CD4-positive, alpha-beta T cell (primary cell): ENCODE data around the gene LRP2. TPM values are rescaled to one million over a fixed set of nuclear protein-coding genes. Genes with fewer than 3 reads are reported as not detected.

Experiments used
- ATAC-seq: fragments of 200-7000 bp; cut with Tn5 transposase; one replicate; pipeline ENCODE4 v1.10.0; 2022; ENCODE audit warnings: mild to moderate bottlenecking; ENCODE audit not compliant: poor library complexity
- CTCF ChIA-PET: fragments of 350-600 bp; sonication (Branson Sonifier 250); formaldehyde crosslinking; loops from one replicate; lab custom pipeline; 2021; ENCODE audit warnings: antibody characterized with exemption, inconsistent platforms; lab: Charles Lee
- POLR2A ChIA-PET: fragments of 350-600 bp; sonication (Branson Sonifier 250); formaldehyde crosslinking; loops from one replicate; lab custom pipeline; 2021; ENCODE audit warnings: antibody characterized with exemption, inconsistent platforms; lab: Charles Lee
- DNase-seq, 14 experiments: peaks; one replicate each; pipeline ENCODE4 v3.0.0-alpha.2; 2013 to 2020; ENCODE audit warnings: mixed read lengths in 2 of 14
- H3K27ac ChIP-seq, 2 donors: one replicate each; pipeline versions ENCODE4 v1.5.1 to v1.7.0; 2013; ENCODE audit warnings: low read length in 2 of 2, low read depth in 1 of 2, mild to moderate bottlenecking in 1 of 2
- H3K27me3 ChIP-seq, 2 experiments: 1 replicate in 1 of 2; 2 replicates in 1 of 2; pipeline versions ENCODE4 v1.6.1 to v1.7.0; 2013; ENCODE audit warnings: low read length in 2 of 2, control low read depth in 1 of 2, mild to moderate bottlenecking in 1 of 2, moderate library complexity in 1 of 2; ENCODE audit not compliant: insufficient read depth in 2 of 2, control insufficient read depth in 1 of 2
- H3K36me3 ChIP-seq: one replicate; pipeline ENCODE4 v1.6.1; 2013; ENCODE audit warnings: low read length, control low read depth; ENCODE audit not compliant: insufficient read depth
- H3K4me1 ChIP-seq: one replicate; pipeline ENCODE4 v1.6.1; 2013; ENCODE audit warnings: low read length, control low read depth; ENCODE audit not compliant: insufficient read depth
- H3K4me3 ChIP-seq: one replicate; pipeline ENCODE4 v1.5.1; 2013; ENCODE audit warnings: mild to moderate bottlenecking, low read length, moderate library complexity
- H3K9me3 ChIP-seq, 2 experiments: 1 replicate in 1 of 2; 2 replicates in 1 of 2; pipeline versions ENCODE4 v1.6.1 to v1.7.0; 2013; ENCODE audit warnings: low read length in 2 of 2, mild to moderate bottlenecking in 2 of 2, control low read depth in 1 of 2, moderate library complexity in 1 of 2; ENCODE audit not compliant: control insufficient read depth in 1 of 2, insufficient read depth in 1 of 2
- H3K27ac Mint-ChIP-seq: one replicate; pipeline ENCODE4 v1.8.0; 2020; ENCODE audit warnings: mixed read lengths
- H3K27me3 Mint-ChIP-seq: one replicate; pipeline ENCODE4 v1.8.0; 2021; ENCODE audit warnings: mixed read lengths
- H3K36me3 Mint-ChIP-seq: one replicate; pipeline ENCODE4 v1.8.0; 2021; ENCODE audit warnings: low read depth, mixed read lengths
- H3K4me1 Mint-ChIP-seq: one replicate; pipeline ENCODE4 v1.8.0; 2021; ENCODE audit warnings: low read depth, mixed read lengths
- H3K4me3 Mint-ChIP-seq: one replicate; pipeline ENCODE4 v1.8.0; 2020; ENCODE audit warnings: mild to moderate bottlenecking, mixed read lengths
- H3K9me3 Mint-ChIP-seq: one replicate; pipeline ENCODE4 v1.8.0; 2020; ENCODE audit warnings: mixed read lengths
- CTCF ChIP-seq: fragments of 200-600 bp; IDR thresholded peaks from one replicate; pipeline ENCODE4 v1.8.0; 2022; ENCODE audit warnings: antibody characterized with exemption, mild to moderate bottlenecking
- intact Hi-C, 2 experiments: fragments of 100-400 bp; cut with DNase I in 1 of 2; cut with micrococcal nuclease in 1 of 2; formaldehyde crosslinking; loops; one replicate each; pipeline versions ENCODE4 v1.15.1 to v1.9.0; 2023 to 2025; cut with DNase I, micrococcal nuclease
- total RNA-seq, 174 experiments: library from RNA in 2 of 174; stranded (reverse) in 2 of 174; gene quantifications; one replicate each; pipeline ENCODE4 v1.2.3 and lab custom pipeline; 2021 to 2026

The LRP2 gene
- total RNA-seq, 2 experiments from 2014 or later = 0.03 TPM; not detected in 1

DNA sequence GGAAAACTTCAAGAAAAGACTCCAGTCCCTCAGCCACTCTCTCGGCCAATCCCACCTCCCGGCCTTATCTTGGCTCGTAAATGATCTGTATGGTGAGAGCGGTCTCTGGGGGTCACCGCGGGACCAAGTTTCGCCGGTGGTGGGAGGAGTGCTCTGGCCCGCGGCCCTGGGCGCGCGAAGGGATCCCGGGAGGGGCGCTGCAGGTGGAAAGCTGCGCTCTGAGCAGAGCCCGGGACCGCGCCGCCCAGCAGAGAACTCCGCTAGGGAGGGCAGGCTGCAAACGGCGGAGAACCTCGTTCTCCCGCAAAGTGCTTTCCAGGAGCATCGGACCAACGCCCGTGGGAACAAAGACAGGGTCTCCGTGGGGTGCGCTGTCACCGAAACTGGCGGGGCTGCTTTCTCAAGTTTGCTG is 622 bp downstream of the LRP2 start:
- intact Hi-C loops = no loop called here
- POLR2A ChIA-PET = no interaction called here
- Mint-ChIP-seq H3K4me3 (peak overlapping the region; percentile 69), H3K9me3 (no peaks in the 10 kb centered on the region), H3K4me1 (peaks cover 31% of the 10 kb centered on the region), H3K36me3 (peaks cover 10% of the 10 kb centered on the region), H3K27ac (no peak overlapping the region), H3K27me3 (peaks cover 63% of the 10 kb centered on the region)
- no peak for TF ChIP-seq CTCF
- H3K27me3 ChIP-seq = peaks cover 34 to 40% of the 10 kb centered on the region in 2 experiments
- ATAC-seq (no peak), DNase-seq (peak in 2 of 14 experiments; percentile 15 to 19)
- peaks cover 31% of the 10 kb centered on the region for H3K4me1 ChIP-seq
- H3K9me3 ChIP-seq = peaks cover 0 to 4% of the 10 kb centered on the region in 2 experiments
- no peaks in the 10 kb centered on the region for H3K36me3 ChIP-seq
- H3K4me3 ChIP-seq = peak overlapping the region; percentile 75
- no peak overlapping the region for H3K27ac ChIP-seq
- CTCF ChIA-PET = no interaction called here

DNA sequence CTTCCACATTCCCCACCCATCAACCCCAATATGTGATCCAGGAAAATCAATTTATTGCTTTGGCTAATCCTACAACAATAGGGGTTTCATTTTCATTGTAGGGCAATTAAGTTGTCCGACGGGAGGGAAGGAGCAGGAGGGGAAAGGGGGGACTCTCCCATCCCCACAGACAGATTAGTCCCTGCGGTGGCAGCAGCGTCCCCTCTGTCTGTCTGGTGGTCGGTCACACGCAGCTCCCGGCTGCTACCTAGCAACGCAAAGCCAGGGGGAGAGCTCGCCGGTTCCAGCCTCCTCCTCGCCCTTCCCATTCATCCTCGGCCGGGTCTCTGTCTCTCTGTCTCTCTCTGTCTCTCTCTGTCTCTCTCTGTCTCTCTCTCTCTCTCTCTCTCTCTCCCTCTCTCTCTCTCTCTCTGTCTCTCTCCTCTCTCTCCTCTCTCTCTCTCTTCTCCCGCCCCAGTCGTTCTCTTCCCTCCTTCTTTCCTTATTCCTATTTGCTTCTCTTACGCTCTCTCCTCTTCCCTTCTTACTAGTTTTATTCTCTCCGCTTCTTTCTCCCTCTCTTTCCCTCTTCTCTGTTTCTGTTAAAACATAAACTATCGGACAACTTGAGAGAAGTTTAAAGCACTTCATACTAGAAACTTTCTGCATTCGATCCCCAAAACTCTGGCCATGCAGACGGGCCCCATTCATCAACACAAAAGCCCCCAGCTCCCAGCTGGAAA is 1.2 kb downstream of the LRP2 start:
- CTCF ChIA-PET = no interaction called here
- no peak overlapping the region for H3K27ac Mint-ChIP-seq

GRCh38 chr2:169358016-169358415 is 4.3 kb downstream of the LRP2 start:
- ATAC-seq = no peak
- no peak overlapping the region for H3K4me3 ChIP-seq
- Mint-ChIP-seq H3K9me3 (no peaks in the 10 kb centered on the region), H3K27me3 (peaks cover 56% of the 10 kb centered on the region), H3K4me1 (peaks cover 11% of the 10 kb centered on the region), H3K27ac (no peak overlapping the region), H3K4me3 (no peak overlapping the region), H3K36me3 (peaks cover 3% of the 10 kb centered on the region)
- H3K27me3 ChIP-seq = peaks cover 28 to 38% of the 10 kb centered on the region in 2 experiments
- peaks cover 0 to 4% of the 10 kb centered on the region in 2 experiments for H3K9me3 ChIP-seq
- no peak overlapping the region for H3K27ac ChIP-seq
- no peak for DNase-seq
- POLR2A ChIA-PET = interaction anchor here (1.7 kb wide), 1 partner anchor 14 kb away, joined by 4 read pairs; no protein-coding TSS in a partner anchor
- TF ChIP-seq CTCF = no peak
- peaks cover 19% of the 10 kb centered on the region for H3K4me1 ChIP-seq
- intact Hi-C loops = no loop called here
- H3K36me3 ChIP-seq = no peaks in the 10 kb centered on the region
- CTCF ChIA-PET = no interaction called here

More for the DNA sequence above, 1.2 kb downstream of the LRP2 start:
- Mint-ChIP-seq H3K4me1 (peaks cover 31% of the 10 kb centered on the region), H3K36me3 (peaks cover 10% of the 10 kb centered on the region), H3K4me3 (peak overlapping the region; percentile 69), H3K27me3 (peaks cover 63% of the 10 kb centered on the region), H3K9me3 (no peaks in the 10 kb centered on the region)
- Histone ChIP-seq H3K9me3 (peaks cover 0 to 4% of the 10 kb centered on the region in 2 experiments), H3K27ac (no peak overlapping the region), H3K27me3 (peaks cover 34 to 46% of the 10 kb centered on the region in 2 experiments), H3K4me1 (peaks cover 31% of the 10 kb centered on the region), H3K36me3 (no peaks in the 10 kb centered on the region), H3K4me3 (peak overlapping the region; percentile 75)
- intact Hi-C loops = no loop called here
- ATAC-seq = no peak
- peak in 1 of 14 experiments; percentile 12 for DNase-seq
- no peak for TF ChIP-seq CTCF
- POLR2A ChIA-PET = no interaction called here
